ENCODE measurements around the gene PAX7.

Gene PAX7

DNA sequence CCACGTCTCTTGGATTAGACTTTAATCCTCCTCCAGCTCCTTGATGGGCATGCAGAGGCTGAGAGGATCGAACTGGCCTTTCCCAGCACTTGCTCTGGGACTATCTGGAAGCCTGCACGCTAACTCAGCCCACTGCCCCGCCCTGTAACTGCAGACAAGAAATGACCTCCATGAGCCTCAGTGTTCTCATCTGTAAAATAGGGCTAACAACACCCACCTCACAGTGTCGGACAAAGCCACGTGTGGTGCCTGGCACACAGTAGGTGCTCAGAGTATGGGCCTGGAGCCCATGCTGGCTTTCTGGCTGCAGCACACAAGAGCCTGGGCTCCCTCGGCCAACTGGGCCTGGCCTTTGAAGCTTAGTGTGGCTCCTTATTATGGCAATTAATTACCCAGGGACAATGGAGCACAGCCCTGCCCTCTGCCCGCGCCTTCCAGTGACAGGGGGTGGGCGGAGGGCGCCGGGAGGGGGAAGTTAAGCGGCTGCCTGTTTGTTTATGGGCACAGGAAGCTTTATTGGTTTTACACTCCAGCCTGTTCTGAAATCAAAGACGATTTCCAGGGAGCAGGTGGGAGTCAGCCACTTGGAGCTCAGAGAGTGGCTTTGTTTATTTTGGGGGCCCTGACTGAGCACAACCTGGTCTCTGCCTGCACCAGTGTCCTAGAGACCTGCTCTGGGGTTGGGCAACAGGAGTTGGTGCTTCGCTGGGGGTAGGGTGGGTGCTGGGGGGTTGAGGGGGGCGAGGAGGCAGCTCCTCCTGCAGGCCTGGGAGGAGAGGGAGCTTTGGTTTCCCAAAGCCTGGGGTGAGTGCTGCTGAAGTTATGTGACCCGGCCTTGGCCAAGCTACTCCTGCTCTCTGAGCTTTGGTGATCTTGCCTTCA is 31.0 kb downstream of the PAX7 start:
- no peak overlapping the region for H3K9ac ChIP-seq
- no peak overlapping the region for H2AFZ ChIP-seq (ENCODE audit: low read depth)
- H3K36me3 ChIP-seq (ENCODE audit: insufficient read depth) = no peaks in the 10 kb centered on the region
- peaks cover 19% of the 10 kb centered on the region for H3K27me3 ChIP-seq (ENCODE audit: insufficient read depth, low read depth)
- H3K79me2 ChIP-seq (ENCODE audit: insufficient read depth, low read depth) = no peaks in the 10 kb centered on the region
- H3K4me3 ChIP-seq (IDR thresholded peaks at IDR 0.05; ENCODE audit: insufficient read depth, low read depth, low read length) = no peak overlapping the region
- H3K4me1 ChIP-seq (ENCODE audit: low read depth, poor library complexity, severe bottlenecking) = no peaks in the 10 kb centered on the region
- TF ChIP-seq, protein P1, sequence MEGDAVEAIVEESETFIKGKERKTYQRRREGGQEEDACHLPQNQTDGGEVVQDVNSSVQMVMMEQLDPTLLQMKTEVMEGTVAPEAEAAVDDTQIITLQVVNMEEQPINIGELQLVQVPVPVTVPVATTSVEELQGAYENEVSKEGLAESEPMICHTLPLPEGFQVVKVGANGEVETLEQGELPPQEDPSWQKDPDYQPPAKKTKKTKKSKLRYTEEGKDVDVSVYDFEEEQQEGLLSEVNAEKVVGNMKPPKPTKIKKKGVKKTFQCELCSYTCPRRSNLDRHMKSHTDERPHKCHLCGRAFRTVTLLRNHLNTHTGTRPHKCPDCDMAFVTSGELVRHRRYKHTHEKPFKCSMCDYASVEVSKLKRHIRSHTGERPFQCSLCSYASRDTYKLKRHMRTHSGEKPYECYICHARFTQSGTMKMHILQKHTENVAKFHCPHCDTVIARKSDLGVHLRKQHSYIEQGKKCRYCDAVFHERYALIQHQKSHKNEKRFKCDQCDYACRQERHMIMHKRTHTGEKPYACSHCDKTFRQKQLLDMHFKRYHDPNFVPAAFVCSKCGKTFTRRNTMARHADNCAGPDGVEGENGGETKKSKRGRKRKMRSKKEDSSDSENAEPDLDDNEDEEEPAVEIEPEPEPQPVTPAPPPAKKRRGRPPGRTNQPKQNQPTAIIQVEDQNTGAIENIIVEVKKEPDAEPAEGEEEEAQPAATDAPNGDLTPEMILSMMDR (conservative IDR thresholded peaks at IDR 0.05; ENCODE audit: low read depth, low read length) = no peak
- no peak overlapping the region for H3K4me2 ChIP-seq
- H3K27ac ChIP-seq = no peak overlapping the region
- H4K20me1 ChIP-seq (ENCODE audit: insufficient read depth) = no peaks in the 10 kb centered on the region

DNA sequence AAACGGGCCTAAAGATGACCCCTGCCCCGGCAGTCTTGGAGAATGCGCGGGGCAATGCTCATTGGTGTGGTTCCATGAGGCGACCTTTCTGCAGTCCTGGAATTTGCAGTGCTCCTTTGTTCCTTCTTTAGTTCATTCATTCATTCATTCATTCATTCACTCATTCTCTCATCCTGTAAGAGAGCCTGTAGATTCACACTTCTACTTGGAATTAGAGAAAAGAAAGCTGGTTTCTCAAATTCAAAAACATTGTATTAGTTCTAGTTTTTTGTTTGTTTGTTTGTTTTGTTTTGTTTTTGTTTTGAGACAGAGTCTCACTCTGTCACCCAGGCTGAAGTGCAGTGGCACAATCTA is 31.6 kb downstream of the PAX7 start:
- Histone ChIP-seq H3K36me3 (ENCODE audit: insufficient read depth) (no peaks in the 10 kb centered on the region), H3K4me3 (IDR thresholded peaks at IDR 0.05; ENCODE audit: insufficient read depth, low read depth, low read length) (no peak overlapping the region), H3K9ac (no peak overlapping the region), H3K4me1 (ENCODE audit: low read depth, poor library complexity, severe bottlenecking) (no peaks in the 10 kb centered on the region), H3K79me2 (ENCODE audit: insufficient read depth, low read depth) (no peaks in the 10 kb centered on the region), H4K20me1 (ENCODE audit: insufficient read depth) (no peaks in the 10 kb centered on the region), H3K27ac (no peak overlapping the region), H3K27me3 (ENCODE audit: insufficient read depth, low read depth) (peaks cover 13% of the 10 kb centered on the region), H3K4me2 (no peak overlapping the region), H2AFZ (ENCODE audit: low read depth) (no peak overlapping the region)
- TF ChIP-seq, protein P1 (conservative IDR thresholded peaks at IDR 0.05; ENCODE audit: low read depth, low read length) = no peak

DNA sequence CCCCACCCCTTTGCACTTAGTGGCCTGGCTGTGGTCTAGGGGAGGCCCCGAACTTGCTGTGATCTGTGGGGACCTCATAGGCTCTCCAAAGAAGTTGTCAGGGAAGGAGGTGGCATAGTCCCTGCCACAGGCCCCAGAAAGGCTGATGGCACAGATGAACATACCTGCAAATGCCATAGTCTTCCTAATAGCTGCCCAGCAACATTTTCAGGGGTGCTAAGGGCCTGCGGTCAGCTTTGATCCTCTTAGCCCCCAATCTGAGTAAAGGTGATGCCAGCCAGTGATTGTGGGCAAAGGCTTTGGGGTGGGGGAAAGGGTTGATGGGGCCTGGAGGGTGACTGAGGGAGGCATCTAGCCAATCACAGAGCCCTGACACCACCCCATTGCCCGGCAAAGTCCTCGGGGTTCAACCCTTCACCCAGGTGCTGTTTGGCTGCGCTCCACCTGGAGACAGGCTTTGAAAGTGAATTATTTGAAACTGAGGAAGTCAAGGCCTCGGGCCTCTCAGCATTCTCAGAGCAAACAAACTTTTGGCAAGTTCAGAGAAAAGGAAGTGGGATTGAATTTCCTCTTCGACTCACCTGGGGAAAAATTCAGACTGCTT is 35.8 kb downstream of the PAX7 start:
- Histone ChIP-seq H3K79me2 (ENCODE audit: insufficient read depth, low read depth) (no peaks in the 10 kb centered on the region), H3K27me3 (ENCODE audit: insufficient read depth, low read depth) (peaks cover 4% of the 10 kb centered on the region; the same call in 1 of the 2 replicates), H3K9ac (no peak overlapping the region), H4K20me1 (ENCODE audit: insufficient read depth) (no peaks in the 10 kb centered on the region), H3K4me2 (no peak overlapping the region), H3K4me1 (ENCODE audit: low read depth, poor library complexity, severe bottlenecking) (no peaks in the 10 kb centered on the region), H2AFZ (ENCODE audit: low read depth) (no peak overlapping the region), H3K36me3 (ENCODE audit: insufficient read depth) (no peaks in the 10 kb centered on the region), H3K4me3 (IDR thresholded peaks at IDR 0.05; ENCODE audit: insufficient read depth, low read depth, low read length) (no peak overlapping the region), H3K27ac (no peak overlapping the region)
- TF ChIP-seq, protein P1 (conservative IDR thresholded peaks at IDR 0.05; ENCODE audit: low read depth, low read length) = no peak

DNA sequence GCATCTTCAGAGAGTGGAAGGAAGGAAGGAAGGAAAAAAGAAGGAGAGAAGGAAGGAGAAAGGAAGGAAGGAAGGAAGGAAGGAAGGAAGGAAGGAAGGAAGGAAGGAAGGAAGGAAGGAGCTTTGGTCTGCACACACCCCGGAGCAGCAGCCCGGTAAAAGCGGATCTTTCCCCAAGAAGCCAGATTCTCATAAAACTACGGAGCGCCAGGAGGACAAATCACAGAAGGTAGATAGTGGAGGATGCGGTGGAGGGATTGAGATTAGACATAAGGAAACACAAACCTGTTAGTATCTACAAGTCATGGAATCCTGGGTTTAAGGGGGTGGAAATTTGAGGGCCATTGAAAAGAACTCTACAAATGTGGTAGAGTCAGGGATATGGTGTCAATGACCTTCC is 36.7 kb downstream of the PAX7 start:
- Histone ChIP-seq H3K4me3 (IDR thresholded peaks at IDR 0.05; ENCODE audit: insufficient read depth, low read depth, low read length) (no peak overlapping the region), H3K79me2 (ENCODE audit: insufficient read depth, low read depth) (no peaks in the 10 kb centered on the region), H3K27me3 (ENCODE audit: insufficient read depth, low read depth) (peaks cover 4% of the 10 kb centered on the region; the same call in 1 of the 2 replicates), H2AFZ (ENCODE audit: low read depth) (no peak overlapping the region), H3K4me1 (ENCODE audit: low read depth, poor library complexity, severe bottlenecking) (no peaks in the 10 kb centered on the region), H3K27ac (no peak overlapping the region), H3K9ac (no peak overlapping the region), H4K20me1 (ENCODE audit: insufficient read depth) (no peaks in the 10 kb centered on the region), H3K4me2 (no peak overlapping the region), H3K36me3 (ENCODE audit: insufficient read depth) (no peaks in the 10 kb centered on the region)
- TF ChIP-seq, protein P1 (conservative IDR thresholded peaks at IDR 0.05; ENCODE audit: low read depth, low read length) = no peak

Measured in KMS-11 (cell line).